ENCODE measurements around the gene KIAA0232. TPM values are rescaled to one million over a fixed set of nuclear protein-coding genes. Genes with fewer than 3 reads are reported as not detected.
"Not testable (repeated sequence)": the region's sequence is repeated elsewhere in the genome, so short reads cannot be mapped to it uniquely, and the experiment has no call there.

Gene KIAA0232
- total RNA-seq, 1 experiment from 2014 or later: 28.5 TPM

DNA sequence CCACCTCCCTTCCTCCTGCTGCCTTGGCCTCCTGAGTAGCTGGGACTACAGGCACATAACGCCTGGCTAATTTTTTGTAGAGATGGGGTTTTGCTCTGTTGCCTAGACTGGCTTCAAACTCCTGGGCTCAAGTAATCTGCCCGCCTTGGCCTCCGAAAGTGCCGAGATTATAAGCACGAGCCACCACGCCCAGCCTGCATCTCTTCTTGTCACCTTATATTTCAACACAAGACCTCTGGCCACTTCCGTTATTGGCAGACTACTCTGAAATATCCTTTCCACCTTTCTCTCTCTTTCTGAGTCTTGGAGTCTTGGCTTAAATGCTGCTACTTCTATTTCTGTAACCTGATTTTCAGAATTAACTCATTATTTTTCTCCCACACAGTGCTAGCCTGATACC lies 5.6 kb downstream of the KIAA0232 start:
- WGBS (ENCODE audit: extremely low coverage, insufficient read length, low lambda C conversion rate): no CpG with 5 or more reads among the region's 7 CpGs

GRCh38 chr4:6791245-6791644 lies 8.7 kb downstream of the KIAA0232 start:
- not testable (repeated sequence) for H3K4me3 Mint-ChIP-seq; H4K20me1 ChIP-seq (ENCODE audit: control insufficient read depth, insufficient read depth, insufficient read length)
- no CpG with 5 or more reads among the region's 4 CpGs for WGBS (ENCODE audit: extremely low coverage, insufficient read length, low lambda C conversion rate)

More for the DNA sequence above, 5.6 kb downstream of the KIAA0232 start:
- H3K27ac ChIP-seq (ENCODE audit: insufficient read length, low read depth, low read length): no peak overlapping the region
- H2AFZ ChIP-seq (ENCODE audit: low read length): no peak overlapping the region
- H3K79me1 ChIP-seq (ENCODE audit: insufficient read depth, low read depth, low read length, poor library complexity, severe bottlenecking): peaks cover 2% of the 10 kb centered on the region
- no peak overlapping the region for H3T11ph ChIP-seq (ENCODE audit: low read length)
- no peak overlapping the region for H4K91ac ChIP-seq (ENCODE audit: insufficient read length, low read depth, low read length)
- no peak overlapping the region for H2AK5ac ChIP-seq (ENCODE audit: insufficient read length, low read length)
- H2BK12ac ChIP-seq (ENCODE audit: insufficient read length, low read depth, low read length): no peak overlapping the region
- Mint-ChIP-seq H3K4me1 (peaks cover 21 to 30% of the 10 kb centered on the region in 2 experiments), H3K9me3 (peaks cover 0 to 2% of the 10 kb centered on the region in 2 experiments; a peak in 1 of 5 replicates), H3K4me3 (no peak overlapping the region), H3K36me3 (ENCODE audit: insufficient read depth in 1 of 3, low read depth in 3 of 3) (peaks cover 15 to 23% (median 18%) of the 10 kb centered on the region in 3 experiments; a peak in 6 of 7 replicates), H3K27ac (peak overlapping the region in 2 of 3 experiments; percentile 16 to 42; a peak in 3 of 7 replicates), H3K27me3 (ENCODE audit: low read depth) (no peaks in the 10 kb centered on the region)
- no peak overlapping the region for H2BK120ac ChIP-seq (ENCODE audit: low read depth, low read length, poor library complexity, severe bottlenecking)
- no peak overlapping the region for H4K8ac ChIP-seq (replicated peaks; ENCODE audit: insufficient read length, low read depth, low read length)
- H4K5ac ChIP-seq (ENCODE audit: insufficient read length, low read depth, low read length): no peak overlapping the region
- H3K23ac ChIP-seq (ENCODE audit: insufficient read length, low read depth, low read length): no peak overlapping the region
- H3K56ac ChIP-seq (ENCODE audit: insufficient read length, low read depth, low read length): no peak overlapping the region
- TF ChIP-seq CTCF (conservative IDR thresholded peaks at IDR 0.05): no peak
- peaks cover 3% of the 10 kb centered on the region for H3K23me2 ChIP-seq (ENCODE audit: insufficient read length, low read depth, low read length, poor library complexity, severe bottlenecking)
- H3K18ac ChIP-seq (ENCODE audit: insufficient read length, low read depth, low read length): no peak overlapping the region
- no peaks in the 10 kb centered on the region for H3K27me3 ChIP-seq (ENCODE audit: insufficient read depth, low read length)
- H4K20me1 ChIP-seq (ENCODE audit: control insufficient read depth, insufficient read depth, insufficient read length): no peaks in the 10 kb centered on the region
- H3K4me1 ChIP-seq (ENCODE audit: insufficient read depth, low read length): no peaks in the 10 kb centered on the region
- no peak overlapping the region for H3K4ac ChIP-seq (ENCODE audit: low read depth, low read length)
- no peak overlapping the region for H2BK5ac ChIP-seq (ENCODE audit: insufficient read length, low read length)
- no peak overlapping the region for H2BK15ac ChIP-seq (ENCODE audit: low read depth, low read length)
- no peak overlapping the region for H3K9ac ChIP-seq (ENCODE audit: extremely low read depth, insufficient read length, low read length)
- H3K9me3 ChIP-seq (ENCODE audit: control insufficient read depth, low read depth, low read length): no peaks in the 10 kb centered on the region
- no peak overlapping the region for H3K4me2 ChIP-seq (ENCODE audit: insufficient read depth, insufficient read length, low read length)
- H3K79me2 ChIP-seq (ENCODE audit: insufficient read depth, low read length): peaks cover 14% of the 10 kb centered on the region; the same call in 1 of the 2 replicates
- no peak overlapping the region for H2BK20ac ChIP-seq (ENCODE audit: low read depth, low read length, poor library complexity, severe bottlenecking)
- H3K14ac ChIP-seq (ENCODE audit: insufficient read depth, low read length): no peak overlapping the region
- DNase-seq: no peak

More at GRCh38 chr4:6791245-6791644, 8.7 kb downstream of the KIAA0232 start:
- H3K9ac ChIP-seq (ENCODE audit: extremely low read depth, insufficient read length, low read length); H3K9me3 Mint-ChIP-seq; H3K27me3 Mint-ChIP-seq (ENCODE audit: low read depth); H3K4me1 ChIP-seq (ENCODE audit: insufficient read depth, low read length); H2AFZ ChIP-seq (ENCODE audit: low read length); H3K18ac ChIP-seq (ENCODE audit: insufficient read length, low read depth, low read length); H2BK12ac ChIP-seq (ENCODE audit: insufficient read length, low read depth, low read length); H3K14ac ChIP-seq (ENCODE audit: insufficient read depth, low read length); H2BK5ac ChIP-seq (ENCODE audit: insufficient read length, low read length); H2BK15ac ChIP-seq (ENCODE audit: low read depth, low read length); H3K4me2 ChIP-seq (ENCODE audit: insufficient read depth, insufficient read length, low read length); H4K91ac ChIP-seq (ENCODE audit: insufficient read length, low read depth, low read length); H2BK120ac ChIP-seq (ENCODE audit: low read depth, low read length, poor library complexity, severe bottlenecking); H3K4me1 Mint-ChIP-seq; DNase-seq; H3K23ac ChIP-seq (ENCODE audit: insufficient read length, low read depth, low read length); H3K23me2 ChIP-seq (ENCODE audit: insufficient read length, low read depth, low read length, poor library complexity, severe bottlenecking); H3K27ac Mint-ChIP-seq; H3K9me3 ChIP-seq (ENCODE audit: control insufficient read depth, low read depth, low read length); H3K4ac ChIP-seq (ENCODE audit: low read depth, low read length); H3K56ac ChIP-seq (ENCODE audit: insufficient read length, low read depth, low read length); H2AK5ac ChIP-seq (ENCODE audit: insufficient read length, low read length); H3T11ph ChIP-seq (ENCODE audit: low read length); H3K27ac ChIP-seq (ENCODE audit: insufficient read length, low read depth, low read length); H4K5ac ChIP-seq (ENCODE audit: insufficient read length, low read depth, low read length); H3K27me3 ChIP-seq (ENCODE audit: insufficient read depth, low read length); H4K8ac ChIP-seq (replicated peaks; ENCODE audit: insufficient read length, low read depth, low read length); H2BK20ac ChIP-seq (ENCODE audit: low read depth, low read length, poor library complexity, severe bottlenecking): not testable (repeated sequence)
- Histone ChIP-seq H3K79me1 (ENCODE audit: insufficient read depth, low read depth, low read length, poor library complexity, severe bottlenecking) (peaks cover 14% of the 10 kb centered on the region), H3K79me2 (ENCODE audit: insufficient read depth, low read length) (peaks cover 20% of the 10 kb centered on the region; the same call in 1 of the 2 replicates)
- H3K36me3 Mint-ChIP-seq (ENCODE audit: insufficient read depth in 1 of 3, low read depth in 3 of 3): peaks cover 19 to 35% (median 22%) of the 10 kb centered on the region in 3 experiments; a peak in 6 of 7 replicates

All from H9 (cell line).